Body of pancreas (tissue), 4 donors: Measurements from ENCODE around the gene CPLANE2.

Source experiments
- CTCF ChIP-seq, 7 experiments: fragments of 450-650 bp in 4 of 7; fragments of 200-600 bp in 3 of 7; sonication (generic) in 3 of 7; IDR thresholded peaks; one replicate each; pipeline ENCODE4 v1.5.1; 2016 to 2019; ENCODE audit warnings: antibody characterized with exemption in 7 of 7
- POLR2A ChIP-seq, 3 donors: fragments of 450-650 bp; IDR thresholded peaks; one replicate each; pipeline ENCODE4 v1.6.1; 2016; ENCODE audit warnings: antibody characterized with exemption in 3 of 3, mild to moderate bottlenecking in 2 of 3

- no peak for TF ChIP-seq CTCF (IDR thresholded peaks at IDR 0.05)
- no peak for TF ChIP-seq POLR2A (IDR thresholded peaks at IDR 0.05)
Measured at GRCh38 chr1:16203550-16203949, 33.4 kb downstream of the CPLANE2 start.
